ENCODE results near the gene APBA2. TPM values are rescaled to one million over a fixed set of nuclear protein-coding genes. Genes with fewer than 3 reads are reported as not detected.

APBA2 gene
- total RNA-seq, 4 donors from 2014 or later, result 2.3 to 15.0 (median 4.6) TPM; not detected in 1

DNA sequence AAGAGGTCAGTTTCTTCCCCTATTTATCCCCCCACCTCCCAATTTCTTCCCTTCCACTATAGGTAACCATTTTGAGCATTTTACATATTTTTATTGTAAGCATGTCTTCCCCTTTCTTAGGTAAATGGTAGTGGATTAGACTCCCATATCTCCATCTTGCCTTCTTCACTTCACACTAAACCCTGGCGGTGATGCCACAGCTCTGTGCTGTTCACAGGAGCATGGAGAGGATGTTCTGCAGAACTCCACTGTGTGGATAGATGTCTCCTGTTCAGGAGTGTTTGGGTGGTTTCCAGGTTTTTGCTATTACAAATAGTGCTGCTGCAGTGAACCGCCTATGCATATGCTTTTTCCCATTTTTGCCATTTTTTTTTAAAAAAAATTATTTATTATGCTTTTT, 201.1 kb downstream of the APBA2 start:
- no peak for DNase-seq
- intact Hi-C loops (cut with DNase I; ENCODE audit: low total_unique reads), result loop anchor here (10.0 kb wide), 1 partner anchor 58 kb away; no protein-coding TSS in a partner anchor
- Histone ChIP-seq H3K4me3 (no peak overlapping the region), H3K9me3 (no peaks in the 10 kb centered on the region), H3K27me3 (no peaks in the 10 kb centered on the region), H3K36me3 (no peaks in the 10 kb centered on the region), H3K4me1 (no peaks in the 10 kb centered on the region), H3K27ac (no peak overlapping the region)
- TF ChIP-seq POLR2A (IDR thresholded peaks at IDR 0.05), result no peak
- TF ChIP-seq, protein P1, sequence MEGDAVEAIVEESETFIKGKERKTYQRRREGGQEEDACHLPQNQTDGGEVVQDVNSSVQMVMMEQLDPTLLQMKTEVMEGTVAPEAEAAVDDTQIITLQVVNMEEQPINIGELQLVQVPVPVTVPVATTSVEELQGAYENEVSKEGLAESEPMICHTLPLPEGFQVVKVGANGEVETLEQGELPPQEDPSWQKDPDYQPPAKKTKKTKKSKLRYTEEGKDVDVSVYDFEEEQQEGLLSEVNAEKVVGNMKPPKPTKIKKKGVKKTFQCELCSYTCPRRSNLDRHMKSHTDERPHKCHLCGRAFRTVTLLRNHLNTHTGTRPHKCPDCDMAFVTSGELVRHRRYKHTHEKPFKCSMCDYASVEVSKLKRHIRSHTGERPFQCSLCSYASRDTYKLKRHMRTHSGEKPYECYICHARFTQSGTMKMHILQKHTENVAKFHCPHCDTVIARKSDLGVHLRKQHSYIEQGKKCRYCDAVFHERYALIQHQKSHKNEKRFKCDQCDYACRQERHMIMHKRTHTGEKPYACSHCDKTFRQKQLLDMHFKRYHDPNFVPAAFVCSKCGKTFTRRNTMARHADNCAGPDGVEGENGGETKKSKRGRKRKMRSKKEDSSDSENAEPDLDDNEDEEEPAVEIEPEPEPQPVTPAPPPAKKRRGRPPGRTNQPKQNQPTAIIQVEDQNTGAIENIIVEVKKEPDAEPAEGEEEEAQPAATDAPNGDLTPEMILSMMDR (IDR thresholded peaks at IDR 0.05), result no peak

DNA sequence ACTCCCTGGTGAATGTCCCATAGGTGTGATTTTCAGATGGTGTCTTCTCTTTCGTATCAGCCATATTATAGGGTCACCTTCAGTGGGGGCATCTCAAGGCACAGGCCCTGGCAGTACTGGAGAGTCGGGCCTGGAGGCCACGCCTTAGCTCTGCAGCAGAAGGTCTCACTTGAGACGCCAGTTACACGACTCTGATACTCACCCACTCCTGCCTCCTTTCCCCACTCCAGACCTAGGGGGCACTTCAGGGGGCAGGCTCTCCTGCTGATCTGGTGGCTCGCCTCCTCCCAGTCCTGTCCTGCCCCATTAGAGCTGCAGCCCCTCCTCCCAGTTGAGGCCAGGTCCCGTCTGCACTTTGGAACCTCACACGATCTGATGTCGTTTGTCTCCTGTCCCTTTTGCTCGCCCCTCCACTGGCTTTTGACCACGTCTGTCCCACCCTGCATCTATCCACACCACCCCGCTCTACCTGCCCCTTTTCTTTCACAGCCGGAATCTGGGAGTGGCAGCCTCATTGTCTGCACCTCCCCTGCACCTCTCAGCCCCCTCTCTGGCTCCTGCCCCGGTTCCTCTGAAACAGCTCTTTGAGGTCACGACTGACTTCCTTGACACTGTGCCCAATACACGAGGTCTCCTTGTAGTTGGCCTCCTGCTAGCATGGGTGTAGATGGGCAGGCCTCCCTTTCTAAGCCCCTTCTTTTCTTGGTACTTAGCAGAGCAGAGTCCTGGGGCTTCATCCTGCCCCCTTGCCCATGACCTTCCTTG, 201.9 kb downstream of the APBA2 start:
- intact Hi-C loops (cut with DNase I; ENCODE audit: low total_unique reads), result loop anchor here (10.0 kb wide), 1 partner anchor 57 kb away; no protein-coding TSS in a partner anchor
- Histone ChIP-seq H3K36me3 (no peaks in the 10 kb centered on the region), H3K27ac (no peak overlapping the region), H3K4me3 (no peak overlapping the region), H3K27me3 (no peaks in the 10 kb centered on the region), H3K9me3 (no peaks in the 10 kb centered on the region), H3K4me1 (no peaks in the 10 kb centered on the region)
- TF ChIP-seq, protein P1 (IDR thresholded peaks at IDR 0.05), result no peak
- no peak for TF ChIP-seq POLR2A (IDR thresholded peaks at IDR 0.05)
- DNase-seq, result no peak

DNA sequence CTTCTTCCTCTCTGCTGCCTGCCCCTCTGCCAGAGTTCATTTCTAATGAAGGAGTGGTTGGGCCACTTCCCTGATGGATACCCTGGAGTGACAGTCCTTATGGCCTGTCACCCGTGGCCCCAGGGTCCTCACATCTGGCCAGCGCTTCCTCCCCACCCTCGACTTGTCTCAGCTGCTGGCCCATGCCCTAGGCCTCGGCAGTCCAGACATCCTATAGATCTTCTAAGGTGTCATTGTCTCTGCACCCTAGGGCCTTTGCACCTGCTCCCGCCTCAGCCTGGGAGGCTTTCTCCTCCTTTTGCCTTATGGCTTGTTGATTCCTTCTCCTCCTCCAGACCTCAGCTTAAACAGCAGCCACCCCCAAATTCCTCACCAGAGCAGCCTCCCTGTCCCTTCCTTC, 202.9 kb downstream of the APBA2 start:
- Histone ChIP-seq H3K27ac (no peak overlapping the region), H3K36me3 (no peaks in the 10 kb centered on the region), H3K9me3 (no peaks in the 10 kb centered on the region), H3K4me3 (no peak overlapping the region), H3K4me1 (no peaks in the 10 kb centered on the region), H3K27me3 (no peaks in the 10 kb centered on the region)
- no peak for TF ChIP-seq POLR2A (IDR thresholded peaks at IDR 0.05)
- intact Hi-C loops (cut with DNase I; ENCODE audit: low total_unique reads), result loop anchor here (10.0 kb wide), 1 partner anchor 56 kb away; no protein-coding TSS in a partner anchor
- DNase-seq, result no peak

DNA sequence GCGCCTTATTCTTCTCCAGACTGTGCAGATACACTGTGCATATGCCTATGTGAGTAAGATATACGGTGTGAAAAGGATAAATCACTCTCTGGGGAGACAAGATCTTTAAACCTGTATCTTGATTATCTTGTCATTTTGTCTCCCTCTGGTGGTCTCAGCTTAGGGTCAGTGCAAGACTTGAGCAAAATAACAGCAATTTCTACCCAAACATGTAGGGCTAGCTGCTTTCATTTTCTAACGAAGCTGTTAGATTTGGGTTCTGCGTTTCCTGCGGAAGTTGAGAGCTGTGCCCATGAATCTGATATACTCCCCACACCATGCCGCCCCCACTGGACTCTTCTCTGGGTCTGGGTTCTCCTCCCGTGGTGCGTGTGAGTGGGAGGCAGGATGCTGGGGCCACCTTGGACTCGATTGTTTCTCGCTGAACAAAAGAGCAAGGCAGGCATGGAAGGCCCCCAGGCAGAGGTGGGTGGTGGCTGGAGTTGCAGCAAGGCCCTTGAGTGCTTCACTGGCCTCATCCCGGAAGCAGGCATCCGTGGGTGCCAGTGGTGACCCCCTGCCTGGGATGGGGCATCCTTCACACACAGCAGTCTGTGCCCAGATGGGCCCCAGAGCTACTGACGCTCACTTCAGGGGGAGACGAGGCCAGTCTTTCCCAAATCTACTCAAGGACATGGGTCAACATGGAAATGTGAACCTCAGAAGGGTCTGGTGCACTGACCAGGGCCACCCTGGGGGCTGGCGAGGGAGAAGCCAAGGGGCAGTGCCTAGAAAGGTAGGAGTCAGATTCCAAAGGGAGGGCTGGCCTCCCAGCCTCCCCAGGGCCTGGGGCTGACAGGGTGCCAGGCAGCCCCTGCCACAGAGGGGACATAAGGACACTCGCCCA, 204.2 kb downstream of the APBA2 start:
- DNase-seq, result no peak
- intact Hi-C loops (cut with DNase I; ENCODE audit: low total_unique reads), result loop anchor here (10.0 kb wide), 1 partner anchor 55 kb away; no protein-coding TSS in a partner anchor

More for the DNA sequence above, 204.2 kb downstream of the APBA2 start:
- no peak for TF ChIP-seq POLR2A (IDR thresholded peaks at IDR 0.05)
- TF ChIP-seq, protein P1 (IDR thresholded peaks at IDR 0.05), result no peak
- Histone ChIP-seq H3K4me1 (no peaks in the 10 kb centered on the region), H3K4me3 (no peak overlapping the region), H3K27me3 (no peaks in the 10 kb centered on the region), H3K36me3 (no peaks in the 10 kb centered on the region), H3K9me3 (no peaks in the 10 kb centered on the region), H3K27ac (no peak overlapping the region)
